ENCODE results near the gene ATP23.

GRCh38 chr12:57935839-57936512, 5.4 kb upstream of the ATP23 start:
- TF ChIP-seq CTCF (IDR thresholded peaks at IDR 0.05; ENCODE audit: insufficient read depth, low read depth, low read length) = no peak
- TF ChIP-seq EZH2 (IDR thresholded peaks at IDR 0.05; ENCODE audit: insufficient read depth, low read length) = no peak

All from astrocyte (in vitro differentiated cells and primary cell).